ENCODE results near the gene OR56B1. TPM values are rescaled to one million over a fixed set of nuclear protein-coding genes. Genes with fewer than 3 reads are reported as not detected.

Gene OR56B1
- total and polyA plus RNA-seq, 2 of the 8 experiments (the other 6 are each of a cell fraction or from before 2014, with no cell fraction given), result 0.20 TPM; not detected in 1

- Histone ChIP-seq H3K79me1 (ENCODE audit: low read depth, low read length) (no peaks in the 10 kb centered on the region), H3K14ac (ENCODE audit: insufficient read length) (no peak overlapping the region), H2BK20ac (ENCODE audit: low read length) (no peak overlapping the region), H2BK12ac (ENCODE audit: low read depth, low read length) (no peak overlapping the region), H2AFZ (ENCODE audit: low read length) (no peak overlapping the region), H4K91ac (replicated peaks; ENCODE audit: insufficient read length, low read length) (no peak overlapping the region), H3K4ac (replicated peaks; ENCODE audit: insufficient read length, low read depth, low read length) (no peak overlapping the region), H3K27ac (ENCODE audit: low read depth, low read length) (no peak overlapping the region), H3K9me3 (ENCODE audit: insufficient read depth in 2 of 2, low read depth in 1 of 2, low read length in 1 of 2) (no peaks in the 10 kb centered on the region), H2BK120ac (replicated peaks; ENCODE audit: low read depth, low read length) (no peak overlapping the region), H3K18ac (ENCODE audit: extremely low read depth, low read length) (no peak overlapping the region), H4K8ac (ENCODE audit: extremely low read depth, insufficient read depth, low read length) (no peak overlapping the region), H3K4me3 (ENCODE audit: extremely low read depth in 1 of 4, insufficient read depth in 2 of 4, low read depth in 3 of 4, low read length in 4 of 4) (no peak overlapping the region), H2BK15ac (ENCODE audit: low read length) (no peak overlapping the region), H4K5ac (ENCODE audit: insufficient read length, low read depth, low read length) (no peak overlapping the region), H2BK5ac (ENCODE audit: low read depth, low read length) (no peak overlapping the region), H3K36me3 (ENCODE audit: control insufficient read depth in 2 of 4, insufficient read depth in 4 of 4, low read length in 3 of 4) (peaks cover 3 to 20% (median 14%) of the 10 kb centered on the region in 4 experiments; a peak in 7 of 8 replicates), H3K27me3 (replicated peaks in 1 of 4; ENCODE audit: control insufficient read depth in 3 of 4, extremely low read depth in 1 of 4, insufficient read depth in 3 of 4, low read length in 3 of 4) (peaks cover 0 to 1% (median 0%) of the 10 kb centered on the region in 4 experiments; a peak in 1 of 7 replicates), H3K9ac (replicated peaks in 1 of 4; ENCODE audit: extremely low read depth in 1 of 4, low read depth in 3 of 4, low read length in 3 of 4) (no peak overlapping the region), H3K56ac (replicated peaks; ENCODE audit: insufficient read length, low read depth, low read length) (no peak overlapping the region), H3K4me1 (replicated peaks in 1 of 4; ENCODE audit: control insufficient read depth in 3 of 4, insufficient read depth in 4 of 4, low read length in 3 of 4) (no peaks in the 10 kb centered on the region), H4K20me1 (replicated peaks in 1 of 2; ENCODE audit: control insufficient read depth in 1 of 2, insufficient read depth in 2 of 2, low read length in 2 of 2) (no peaks in the 10 kb centered on the region), H3K23ac (ENCODE audit: insufficient read length) (no peak overlapping the region), H3K4me2 (ENCODE audit: insufficient read depth in 1 of 2, low read depth in 2 of 2, low read length in 2 of 2) (no peak overlapping the region), H3K79me2 (ENCODE audit: control insufficient read depth in 1 of 2, insufficient read depth in 2 of 2, low read length in 2 of 2) (no peaks in the 10 kb centered on the region), H2AK5ac (ENCODE audit: low read depth, low read length) (no peak overlapping the region), H3K23me2 (ENCODE audit: low read depth, low read length) (no peaks in the 10 kb centered on the region; the same call in 1 of the 2 replicates)
- POLR2A ChIA-PET (ENCODE audit: partially characterized antibody), result no interaction called here
- no peak for DNase-seq (ENCODE audit: low read depth in 1 of 2, low spot score in 2 of 2)
- WGBS, 2 experiments (ENCODE audit: extremely low coverage in 1 of 2, insufficient coverage in 1 of 2, insufficient read length in 1 of 2, insufficient replicate concordance in 2 of 2, low coverage in 1 of 2, low lambda C conversion rate in 2 of 2, missing lambda C conversion rate in 1 of 2), result 85% methylated on average over 1 of the region's 1 CpG; no CpG with 5 or more reads in 1 of the 2 experiments
- no peak for FAIRE-seq
- CTCF ChIA-PET (ENCODE audit: partially characterized antibody), result interaction anchor here (0.7 to 4.5 kb wide), 8 partner anchors 11 to 193 kb away, joined by 3 to 21 read pairs (median 4); partner anchors contain the start of gene TRIM5
- TF ChIP-seq FOSL1 (IDR thresholded peaks at IDR 0.05; ENCODE audit: insufficient read depth, low read depth, low read length), result no peak
Measured at GRCh38 chr11:5712507-5712906, 23.7 kb upstream of the OR56B1 start.

Measured in H1 (cell line).